Smooth muscle cell (in vitro differentiated cells): ENCODE data around the gene CAPN7. TPM values are rescaled to one million over a fixed set of nuclear protein-coding genes. Genes with fewer than 3 reads are reported as not detected.
"Not testable (repeated sequence)": the region's sequence is repeated elsewhere in the genome, so short reads cannot be mapped to it uniquely, and the experiment has no call there.

Experiments
- DNase-seq: peaks from one replicate; lab custom pipeline; 2025; ENCODE audit not compliant: unreplicated experiment; lab: John Stamatoyannopoulos, UW
- H2AFZ ChIP-seq: fragments of 200-600 bp; sonication (generic); 2 replicates; pipeline ENCODE4 v1.6.0; 2016; ENCODE audit warnings: antibody characterized with exemption, low read depth, mild to moderate bottlenecking
- H3F3A ChIP-seq: fragments of 200-600 bp; sonication (generic); 2 replicates; pipeline ENCODE4 v1.6.0; 2017; ENCODE audit warnings: antibody characterized with exemption, low read depth
- H3K27ac ChIP-seq: fragments of 200-600 bp; sonication (generic); 2 replicates; pipeline ENCODE4 v1.5.1; 2016; ENCODE audit warnings: low read depth, mild to moderate bottlenecking
- H3K27me3 ChIP-seq: fragments of 200-600 bp; sonication (generic); 2 replicates; pipeline ENCODE4 v1.6.1; 2016; ENCODE audit warnings: low read depth, mild to moderate bottlenecking
- H3K36me3 ChIP-seq: fragments of 200-600 bp; sonication (generic); 2 replicates; pipeline ENCODE4 v1.5.1; 2016; ENCODE audit warnings: low read depth
- H3K4me1 ChIP-seq: fragments of 200-600 bp; sonication (generic); 2 replicates; pipeline ENCODE4 v1.5.1; 2016; ENCODE audit warnings: low read depth
- H3K4me2 ChIP-seq: fragments of 200-600 bp; sonication (generic); 2 replicates; pipeline ENCODE4 v1.6.0; 2016; ENCODE audit warnings: mild to moderate bottlenecking
- H3K4me3 ChIP-seq: fragments of 200-600 bp; sonication (generic); 2 replicates; pipeline ENCODE4 v1.5.1; 2016; ENCODE audit warnings: mild to moderate bottlenecking
- H3K79me2 ChIP-seq: fragments of 200-600 bp; sonication (generic); 2 replicates; pipeline ENCODE4 v1.6.0; 2016; ENCODE audit warnings: low read depth, mild to moderate bottlenecking
- H3K9ac ChIP-seq: fragments of 200-600 bp; sonication (generic); 2 replicates; pipeline ENCODE4 v1.6.0; 2016; ENCODE audit warnings: low read depth
- H3K9me3 ChIP-seq: fragments of 200-600 bp; sonication (generic); replicated peaks from 2 replicates; pipeline ENCODE4 v1.5.1; 2016; ENCODE audit warnings: low read depth
- H4K20me1 ChIP-seq: fragments of 200-600 bp; sonication (generic); 2 replicates; pipeline ENCODE4 v1.6.0; 2016; ENCODE audit warnings: low read depth
- WGBS: methylation state at CpG from one replicate; pipeline ENCODE4 v1.1.7; 2016; ENCODE audit warnings: low lambda C conversion rate; 5-methylcytosine and 5-hydroxymethylcytosine counted together
- polyA plus RNA-seq: library from polyadenylated mRNA; unstranded; fragments of >200 nt; fragmentation: Nextera tagmentation; extraction: Ambion mirVana; gene quantifications from 2 replicates; pipeline ENCODE4 v1.2.1, GENCODE V29; 2016
- total RNA-seq: library from RNA; depleted of rRNA; stranded (reverse); fragments of >200 nt; gene quantifications from 2 replicates; pipeline ENCODE4 v1.2.3, GENCODE V29; 2014
- TF ChIP-seq, protein P1 (sequence below): fragments of 200-600 bp; sonication (generic); IDR thresholded peaks from 2 replicates; pipeline ENCODE4 v1.5.1; 2017; ENCODE audit warnings: borderline replicate concordance, mild to moderate bottlenecking, antibody characterized with exemption; ENCODE audit not compliant: insufficient read depth, poor library complexity, severe bottlenecking

The CAPN7 gene
- total and polyA plus RNA-seq, 2 experiments from 2014 or later = 20.5 to 38.7 TPM

GRCh38 chr3:15165061-15165460 lies 41.0 kb upstream of the CAPN7 start:
- whole genome bisulfite sequencing = 91% methylated on average over 6 of the region's 6 CpGs
- no peak for DNase-seq

GRCh38 chr3:15166391-15166790 lies 39.7 kb upstream of the CAPN7 start:
- H3K9ac ChIP-seq, H3K4me2 ChIP-seq, H3K9me3 ChIP-seq, H3K27ac ChIP-seq, H2AFZ ChIP-seq, H3K4me1 ChIP-seq, DNase-seq, H3K4me3 ChIP-seq, H3K79me2 ChIP-seq, H3F3A ChIP-seq, H3K36me3 ChIP-seq, H4K20me1 ChIP-seq: not testable (repeated sequence)
- 91% methylated on average over 3 of the region's 3 CpGs for WGBS
- peaks cover 28% of the 10 kb centered on the region for H3K27me3 ChIP-seq

More at GRCh38 chr3:15165061-15165460, 41.0 kb upstream of the CAPN7 start:
- Histone ChIP-seq H3K27me3 (peaks cover 20% of the 10 kb centered on the region), H3F3A (no peaks in the 10 kb centered on the region), H3K9me3 (no peaks in the 10 kb centered on the region), H3K79me2 (no peaks in the 10 kb centered on the region), H4K20me1 (no peaks in the 10 kb centered on the region), H3K9ac (no peak overlapping the region), H3K4me3 (no peak overlapping the region), H3K27ac (no peak overlapping the region), H3K4me1 (no peaks in the 10 kb centered on the region), H3K4me2 (no peak overlapping the region), H2AFZ (no peak overlapping the region), H3K36me3 (no peaks in the 10 kb centered on the region)
- TF ChIP-seq, protein P1, sequence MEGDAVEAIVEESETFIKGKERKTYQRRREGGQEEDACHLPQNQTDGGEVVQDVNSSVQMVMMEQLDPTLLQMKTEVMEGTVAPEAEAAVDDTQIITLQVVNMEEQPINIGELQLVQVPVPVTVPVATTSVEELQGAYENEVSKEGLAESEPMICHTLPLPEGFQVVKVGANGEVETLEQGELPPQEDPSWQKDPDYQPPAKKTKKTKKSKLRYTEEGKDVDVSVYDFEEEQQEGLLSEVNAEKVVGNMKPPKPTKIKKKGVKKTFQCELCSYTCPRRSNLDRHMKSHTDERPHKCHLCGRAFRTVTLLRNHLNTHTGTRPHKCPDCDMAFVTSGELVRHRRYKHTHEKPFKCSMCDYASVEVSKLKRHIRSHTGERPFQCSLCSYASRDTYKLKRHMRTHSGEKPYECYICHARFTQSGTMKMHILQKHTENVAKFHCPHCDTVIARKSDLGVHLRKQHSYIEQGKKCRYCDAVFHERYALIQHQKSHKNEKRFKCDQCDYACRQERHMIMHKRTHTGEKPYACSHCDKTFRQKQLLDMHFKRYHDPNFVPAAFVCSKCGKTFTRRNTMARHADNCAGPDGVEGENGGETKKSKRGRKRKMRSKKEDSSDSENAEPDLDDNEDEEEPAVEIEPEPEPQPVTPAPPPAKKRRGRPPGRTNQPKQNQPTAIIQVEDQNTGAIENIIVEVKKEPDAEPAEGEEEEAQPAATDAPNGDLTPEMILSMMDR = no peak

GRCh38 chr3:15171096-15171495 lies 35.0 kb upstream of the CAPN7 start:
- no peaks in the 10 kb centered on the region for H3K79me2 ChIP-seq
- H3K36me3 ChIP-seq = no peaks in the 10 kb centered on the region
- H3K27ac ChIP-seq = no peak overlapping the region
- WGBS = 75% methylated on average over 3 of the region's 3 CpGs
- DNase-seq = no peak
- H3K9ac ChIP-seq = no peak overlapping the region
- TF ChIP-seq, protein P1 = no peak
- H3F3A ChIP-seq = no peaks in the 10 kb centered on the region
- no peaks in the 10 kb centered on the region for H3K4me1 ChIP-seq
- H3K27me3 ChIP-seq = peaks cover 45% of the 10 kb centered on the region
- H3K4me2 ChIP-seq = no peak overlapping the region
- H3K9me3 ChIP-seq = no peaks in the 10 kb centered on the region
- H3K4me3 ChIP-seq = no peak overlapping the region
- H4K20me1 ChIP-seq = no peaks in the 10 kb centered on the region
- no peak overlapping the region for H2AFZ ChIP-seq

DNA sequence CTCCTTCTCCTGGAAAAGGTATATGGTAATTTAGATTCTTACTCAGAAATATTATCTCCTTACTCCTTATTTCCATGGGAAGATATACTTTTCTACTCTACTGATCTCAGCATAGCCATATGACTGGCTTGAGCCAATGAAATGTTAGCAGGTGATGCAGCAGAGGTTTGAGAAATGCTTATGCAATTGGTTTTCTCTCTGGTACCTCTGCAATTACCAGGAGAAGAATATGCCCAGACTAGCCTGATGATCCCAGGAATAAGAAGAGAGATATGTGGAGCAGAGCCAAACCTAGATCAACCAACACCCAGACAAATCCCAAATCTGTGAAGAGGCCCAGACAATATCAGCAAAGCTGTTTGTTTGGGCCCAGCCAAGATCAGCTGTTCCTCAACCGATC lies 33.2 kb upstream of the CAPN7 start:
- WGBS = 93% methylated on average over 1 of the region's 1 CpG
- no peak overlapping the region for H3K9ac ChIP-seq
- TF ChIP-seq, protein P1 = no peak
- no peaks in the 10 kb centered on the region for H3F3A ChIP-seq
- H3K4me1 ChIP-seq = no peaks in the 10 kb centered on the region
- no peaks in the 10 kb centered on the region for H3K9me3 ChIP-seq
- no peaks in the 10 kb centered on the region for H4K20me1 ChIP-seq
- H3K27me3 ChIP-seq = peaks cover 47% of the 10 kb centered on the region
- no peaks in the 10 kb centered on the region for H3K79me2 ChIP-seq
- DNase-seq = no peak
- no peak overlapping the region for H3K27ac ChIP-seq
- no peak overlapping the region for H3K4me3 ChIP-seq
- H3K36me3 ChIP-seq = no peaks in the 10 kb centered on the region
- no peak overlapping the region for H3K4me2 ChIP-seq
- H2AFZ ChIP-seq = no peak overlapping the region
